Measurements from ENCODE around the gene RBP3.

DNA sequence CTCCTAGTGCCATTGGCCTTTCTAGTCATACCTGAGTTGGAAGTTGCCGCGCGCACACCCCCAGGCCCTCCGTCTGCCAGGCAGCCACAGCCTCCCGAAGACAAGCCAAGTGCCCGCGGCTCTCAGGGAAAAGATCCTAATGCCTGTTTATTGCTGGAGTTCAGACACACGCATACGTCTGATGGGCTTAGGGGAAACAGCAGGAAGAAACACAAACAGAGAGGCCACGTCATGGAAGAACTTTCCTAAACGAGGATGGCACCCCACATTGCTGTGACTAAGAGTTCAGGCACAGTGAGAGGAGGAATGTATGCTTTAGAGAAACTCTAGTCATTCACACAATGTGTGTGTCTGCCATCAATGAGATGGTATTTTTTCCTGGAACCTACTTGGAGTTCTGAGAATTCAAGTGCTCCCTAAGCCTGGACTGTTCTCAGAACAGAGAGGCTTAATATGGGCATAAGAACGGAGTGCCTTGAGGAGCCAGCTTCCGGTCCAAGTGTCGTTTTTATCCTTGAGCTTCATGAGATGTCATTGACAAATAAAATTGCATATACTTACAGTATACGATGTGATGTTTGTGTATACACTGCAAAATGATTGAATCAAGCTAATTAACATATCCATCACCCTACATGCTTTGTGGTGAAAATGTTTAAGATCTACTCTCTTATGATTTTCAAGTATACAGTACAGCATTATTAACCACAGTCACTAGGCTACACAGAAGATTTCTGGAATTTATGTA, 11.6 kb upstream of the RBP3 start:
- TF ChIP-seq POLR2A (IDR thresholded peaks at IDR 0.05): no peak
- TF ChIP-seq, protein P1, sequence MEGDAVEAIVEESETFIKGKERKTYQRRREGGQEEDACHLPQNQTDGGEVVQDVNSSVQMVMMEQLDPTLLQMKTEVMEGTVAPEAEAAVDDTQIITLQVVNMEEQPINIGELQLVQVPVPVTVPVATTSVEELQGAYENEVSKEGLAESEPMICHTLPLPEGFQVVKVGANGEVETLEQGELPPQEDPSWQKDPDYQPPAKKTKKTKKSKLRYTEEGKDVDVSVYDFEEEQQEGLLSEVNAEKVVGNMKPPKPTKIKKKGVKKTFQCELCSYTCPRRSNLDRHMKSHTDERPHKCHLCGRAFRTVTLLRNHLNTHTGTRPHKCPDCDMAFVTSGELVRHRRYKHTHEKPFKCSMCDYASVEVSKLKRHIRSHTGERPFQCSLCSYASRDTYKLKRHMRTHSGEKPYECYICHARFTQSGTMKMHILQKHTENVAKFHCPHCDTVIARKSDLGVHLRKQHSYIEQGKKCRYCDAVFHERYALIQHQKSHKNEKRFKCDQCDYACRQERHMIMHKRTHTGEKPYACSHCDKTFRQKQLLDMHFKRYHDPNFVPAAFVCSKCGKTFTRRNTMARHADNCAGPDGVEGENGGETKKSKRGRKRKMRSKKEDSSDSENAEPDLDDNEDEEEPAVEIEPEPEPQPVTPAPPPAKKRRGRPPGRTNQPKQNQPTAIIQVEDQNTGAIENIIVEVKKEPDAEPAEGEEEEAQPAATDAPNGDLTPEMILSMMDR (IDR thresholded peaks at IDR 0.05 in 4 of 5, conservative IDR thresholded peaks at IDR 0.05 in 1 of 5): no peak

Measured in gastrocnemius medialis (tissue), 4 donors.